GM18520 (cell line): ENCODE results near the gene MTG2.

Experiments
- ATAC-seq: cut with Tn5 transposase; IDR thresholded peaks from one replicate; pipeline ENCODE4 v1.9.1; 2021; ENCODE audit not compliant: unreplicated experiment

Gene MTG2

GRCh38 chr20:62179162-62179504 is 3.7 kb upstream of the MTG2 start:
- ATAC-seq: no peak

GRCh38 chr20:62181808-62182207 is 1.0 kb upstream of the MTG2 start:
- no peak for ATAC-seq

GRCh38 chr20:62183426-62184142 is 756 bp downstream of the MTG2 start:
- ATAC-seq: no peak

GRCh38 chr20:62186096-62186426 is 3.2 kb downstream of the MTG2 start:
- ATAC-seq: no peak

- no peak for ATAC-seq
These were observed 4.3 kb downstream of the MTG2 start for GRCh38 chr20:62186887-62187866.

- ATAC-seq: no peak
These were observed 8.0 kb downstream of the MTG2 start for GRCh38 chr20:62190639-62191411.

- no peak for ATAC-seq
These were observed 9.1 kb downstream of the MTG2 start for GRCh38 chr20:62191781-62192559.

- ATAC-seq: no peak
These were observed 9.8 kb downstream of the MTG2 start for GRCh38 chr20:62192635-62193034.

GRCh38 chr20:62193079-62194025 is 10.5 kb downstream of the MTG2 start:
- no peak for ATAC-seq

- ATAC-seq: no peak
These were observed 12.2 kb downstream of the MTG2 start for GRCh38 chr20:62195075-62195405.

- no peak for ATAC-seq
These were observed 12.9 kb downstream of the MTG2 start for GRCh38 chr20:62195736-62196135.

- ATAC-seq: no peak
These were observed 13.5 kb downstream of the MTG2 start for GRCh38 chr20:62196286-62196685.

GRCh38 chr20:62197311-62197710 is 14.5 kb downstream of the MTG2 start:
- no peak for ATAC-seq

GRCh38 chr20:62197801-62198200 is 15.0 kb downstream of the MTG2 start:
- no peak for ATAC-seq

GRCh38 chr20:62198496-62198895 is 15.7 kb downstream of the MTG2 start:
- no peak for ATAC-seq

GRCh38 chr20:62198931-62199330 is 16.1 kb downstream of the MTG2 start:
- no peak for ATAC-seq

- no peak for ATAC-seq
These were observed 17.8 kb downstream of the MTG2 start for GRCh38 chr20:62200491-62201172.

- no peak for ATAC-seq
These were observed 18.6 kb downstream of the MTG2 start for GRCh38 chr20:62201173-62202082.
